ENCODE measurements around the gene ZBTB7C. TPM values are rescaled to one million over a fixed set of nuclear protein-coding genes. Genes with fewer than 3 reads are reported as not detected.

The ZBTB7C gene
- total RNA-seq, 2 experiments from 2014 or later: not detected

DNA sequence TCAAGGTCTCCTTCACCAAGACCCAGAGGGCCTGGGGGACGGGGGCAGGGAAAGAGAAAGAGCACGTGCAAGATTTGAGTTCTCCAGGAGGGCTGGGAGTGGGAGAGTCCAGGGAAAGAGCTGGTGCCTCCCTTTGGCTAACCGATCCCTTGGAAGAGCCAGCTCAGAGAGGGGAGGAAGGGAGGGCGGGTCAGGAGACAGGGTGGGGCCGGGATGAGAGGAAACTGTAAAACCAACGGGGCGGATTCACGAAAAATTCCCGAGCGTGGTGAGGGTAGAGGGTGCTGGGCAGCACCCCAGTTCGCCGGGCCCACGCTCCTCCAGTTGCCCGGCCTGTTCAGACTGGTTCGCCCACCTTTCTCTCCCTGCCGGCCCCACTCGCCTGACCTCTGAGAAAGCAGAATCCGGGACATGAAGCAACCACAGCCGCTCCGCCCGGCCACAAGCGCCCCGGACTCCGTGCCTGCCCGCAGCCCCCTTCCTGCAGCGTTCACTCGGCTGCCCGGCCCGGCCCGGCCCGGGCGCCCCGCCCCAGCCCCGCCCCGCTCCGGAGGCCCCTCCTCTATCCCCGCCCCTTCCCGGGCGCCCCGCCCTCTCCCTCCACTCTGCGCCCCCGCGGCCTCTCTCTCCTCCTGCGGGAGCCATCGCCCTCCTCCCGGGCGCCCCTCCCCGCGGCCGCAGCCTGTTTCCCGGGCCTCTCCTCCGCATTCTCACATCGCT lies 247.8 kb downstream of the ZBTB7C start:
- no peaks in the 10 kb centered on the region for H4K20me1 ChIP-seq (ENCODE audit: insufficient read depth, low read length)
- H3K9me3 ChIP-seq (ENCODE audit: low read length): no peaks in the 10 kb centered on the region
- ChIA-PET POLR2A (no interaction called here), CTCF (ENCODE audit: unreplicated experiment) (no interaction called here)
- DNase-seq (ENCODE audit: low spot score): no peak
- no peak overlapping the region for H2AFZ ChIP-seq (ENCODE audit: low read length)
- H3K9me2 ChIP-seq (ENCODE audit: insufficient read depth, low read length): no peaks in the 10 kb centered on the region
- H3K4me2 ChIP-seq (ENCODE audit: low read length): no peak overlapping the region; the same call in 1 of the 2 replicates
- H3K36me3 ChIP-seq (ENCODE audit: insufficient read depth, low read length): no peaks in the 10 kb centered on the region
- TF ChIP-seq EZH2phosphoT487 (IDR thresholded peaks at IDR 0.05; ENCODE audit: borderline replicate concordance, low read depth, low read length): no peak
- TF ChIP-seq, protein P1, sequence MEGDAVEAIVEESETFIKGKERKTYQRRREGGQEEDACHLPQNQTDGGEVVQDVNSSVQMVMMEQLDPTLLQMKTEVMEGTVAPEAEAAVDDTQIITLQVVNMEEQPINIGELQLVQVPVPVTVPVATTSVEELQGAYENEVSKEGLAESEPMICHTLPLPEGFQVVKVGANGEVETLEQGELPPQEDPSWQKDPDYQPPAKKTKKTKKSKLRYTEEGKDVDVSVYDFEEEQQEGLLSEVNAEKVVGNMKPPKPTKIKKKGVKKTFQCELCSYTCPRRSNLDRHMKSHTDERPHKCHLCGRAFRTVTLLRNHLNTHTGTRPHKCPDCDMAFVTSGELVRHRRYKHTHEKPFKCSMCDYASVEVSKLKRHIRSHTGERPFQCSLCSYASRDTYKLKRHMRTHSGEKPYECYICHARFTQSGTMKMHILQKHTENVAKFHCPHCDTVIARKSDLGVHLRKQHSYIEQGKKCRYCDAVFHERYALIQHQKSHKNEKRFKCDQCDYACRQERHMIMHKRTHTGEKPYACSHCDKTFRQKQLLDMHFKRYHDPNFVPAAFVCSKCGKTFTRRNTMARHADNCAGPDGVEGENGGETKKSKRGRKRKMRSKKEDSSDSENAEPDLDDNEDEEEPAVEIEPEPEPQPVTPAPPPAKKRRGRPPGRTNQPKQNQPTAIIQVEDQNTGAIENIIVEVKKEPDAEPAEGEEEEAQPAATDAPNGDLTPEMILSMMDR (conservative IDR thresholded peaks at IDR 0.05; ENCODE audit: low read length): no peak
- BruUV-seq (replicated peaks): no TSS peak
- no peaks in the 10 kb centered on the region for H3K79me2 ChIP-seq (ENCODE audit: insufficient read depth, low read depth, low read length)
- intact Hi-C loops (cut with micrococcal nuclease; ENCODE audit: unreplicated experiment): no loop called here
- no peaks in the 10 kb centered on the region for H3K4me1 ChIP-seq (ENCODE audit: insufficient read depth, low read length, poor library complexity, severe bottlenecking)
- no peak overlapping the region for H3K4me3 ChIP-seq (ENCODE audit: low read depth, low read length, poor library complexity, severe bottlenecking)
- no peak overlapping the region for H3K27ac ChIP-seq (ENCODE audit: low read depth, low read length, poor library complexity, severe bottlenecking)

DNA sequence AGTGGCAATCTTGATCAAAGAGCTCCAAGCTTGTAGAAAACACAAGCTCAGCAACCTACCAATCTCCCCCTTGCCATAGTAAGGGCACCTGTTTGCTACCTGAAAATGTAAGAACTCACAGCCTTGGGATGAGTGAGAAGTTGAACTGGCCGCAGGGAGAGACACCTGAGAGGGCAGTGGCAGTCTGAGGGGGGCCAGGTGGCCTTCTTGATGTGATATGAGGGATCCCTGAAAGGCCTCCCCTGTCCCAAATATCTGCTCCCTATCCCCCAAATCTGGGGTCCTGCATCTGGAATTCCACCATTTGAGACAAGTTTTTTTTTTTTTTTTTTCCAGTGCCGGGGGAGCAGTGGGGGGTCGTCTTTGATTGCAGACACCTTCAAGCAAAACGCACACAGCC lies 248.6 kb downstream of the ZBTB7C start:
- no peak overlapping the region for H3K4me2 ChIP-seq (ENCODE audit: low read length)
- no peak for DNase-seq (ENCODE audit: low spot score)
- H3K79me2 ChIP-seq (ENCODE audit: insufficient read depth, low read depth, low read length): no peaks in the 10 kb centered on the region
- H4K20me1 ChIP-seq (ENCODE audit: insufficient read depth, low read length): no peaks in the 10 kb centered on the region
- no peak overlapping the region for H2AFZ ChIP-seq (ENCODE audit: low read length)
- TF ChIP-seq EZH2phosphoT487 (IDR thresholded peaks at IDR 0.05; ENCODE audit: borderline replicate concordance, low read depth, low read length): no peak
- TF ChIP-seq, protein P1 (conservative IDR thresholded peaks at IDR 0.05; ENCODE audit: low read length): no peak
- no peaks in the 10 kb centered on the region for H3K4me1 ChIP-seq (ENCODE audit: insufficient read depth, low read length, poor library complexity, severe bottlenecking)
- intact Hi-C loops (cut with micrococcal nuclease; ENCODE audit: unreplicated experiment): no loop called here
- H3K9me2 ChIP-seq (ENCODE audit: insufficient read depth, low read length): no peaks in the 10 kb centered on the region
- ChIA-PET POLR2A (no interaction called here), CTCF (ENCODE audit: unreplicated experiment) (no interaction called here)
- H3K36me3 ChIP-seq (ENCODE audit: insufficient read depth, low read length): no peaks in the 10 kb centered on the region
- no peaks in the 10 kb centered on the region for H3K9me3 ChIP-seq (ENCODE audit: low read length)
- no TSS peak for BruUV-seq (replicated peaks)
- no peak overlapping the region for H3K27ac ChIP-seq (ENCODE audit: low read depth, low read length, poor library complexity, severe bottlenecking)
- H3K4me3 ChIP-seq (ENCODE audit: low read depth, low read length, poor library complexity, severe bottlenecking): no peak overlapping the region

DNA sequence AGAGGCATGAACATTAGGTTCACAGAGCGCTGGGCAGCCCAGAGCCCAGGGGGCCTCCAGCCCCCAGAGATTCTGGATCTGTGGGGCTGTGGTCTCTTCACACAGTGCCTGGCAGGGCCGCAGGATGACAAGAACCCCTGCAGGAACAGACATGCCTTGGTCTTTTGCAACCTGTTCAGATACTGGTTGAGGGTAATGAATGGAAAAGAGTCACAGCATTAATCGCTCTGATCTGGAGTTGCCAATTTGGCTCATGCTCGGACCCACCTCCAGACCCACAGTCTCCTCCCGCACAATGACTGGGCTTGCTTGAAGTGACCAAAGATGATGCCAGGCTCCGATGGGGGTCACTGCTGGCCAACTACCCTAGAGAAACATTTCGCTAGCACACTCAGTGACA lies 249.4 kb downstream of the ZBTB7C start:
- H3K79me2 ChIP-seq (ENCODE audit: insufficient read depth, low read depth, low read length): no peaks in the 10 kb centered on the region
- H3K4me1 ChIP-seq (ENCODE audit: insufficient read depth, low read length, poor library complexity, severe bottlenecking): no peaks in the 10 kb centered on the region
- CTCF ChIA-PET (ENCODE audit: unreplicated experiment): no interaction called here
- POLR2A ChIA-PET: no interaction called here
- H3K9me3 ChIP-seq (ENCODE audit: low read length): no peaks in the 10 kb centered on the region
- no peak overlapping the region for H2AFZ ChIP-seq (ENCODE audit: low read length)
- no peak for DNase-seq (ENCODE audit: low spot score)
- H3K9me2 ChIP-seq (ENCODE audit: insufficient read depth, low read length): no peaks in the 10 kb centered on the region
- intact Hi-C loops (cut with micrococcal nuclease; ENCODE audit: unreplicated experiment): no loop called here
- no peaks in the 10 kb centered on the region for H3K36me3 ChIP-seq (ENCODE audit: insufficient read depth, low read length)
- no peak overlapping the region for H3K4me2 ChIP-seq (ENCODE audit: low read length)
- H3K27ac ChIP-seq (ENCODE audit: low read depth, low read length, poor library complexity, severe bottlenecking): no peak overlapping the region
- H3K4me3 ChIP-seq (ENCODE audit: low read depth, low read length, poor library complexity, severe bottlenecking): no peak overlapping the region
- BruUV-seq (replicated peaks): no TSS peak
- H4K20me1 ChIP-seq (ENCODE audit: insufficient read depth, low read length): no peaks in the 10 kb centered on the region
- no peak for TF ChIP-seq EZH2phosphoT487 (IDR thresholded peaks at IDR 0.05; ENCODE audit: borderline replicate concordance, low read depth, low read length)

Data from OCI-LY7 (cell line).